Stimulated activated naive B cell treated with anti-CD40 and anti-IgM and Interleukin-4, amounts not matched to agents 10 μg/mL and 1 μg/mL and 100 μg/mL, for 72 hours (primary cell): ENCODE results near the gene PCBP2.
"Not testable (repeated sequence)": the region's sequence is repeated elsewhere in the genome, so short reads cannot be mapped to it uniquely, and the experiment has no call there.

ENCODE experiments used
- ATAC-seq, 2 donors: fragments of 150-1000 bp; cut with Tn5 transposase; replicated peaks; 2 replicates each; pipeline ENCODE4 v1.10.0; 2021; ENCODE audit warnings: moderate library complexity in 1 of 2
- DNase-seq: peaks from one replicate; pipeline ENCODE4 v3.0.0; 2021
- H3K27ac Mint-ChIP-seq: one replicate; pipeline ENCODE4 v1.8.0; 2022; ENCODE audit warnings: mild to moderate bottlenecking, mixed read lengths
- H3K27me3 Mint-ChIP-seq, 2 donors: one replicate each; pipeline ENCODE4 v1.8.0; 2022; ENCODE audit warnings: mixed read lengths in 2 of 2
- H3K36me3 Mint-ChIP-seq, 2 donors: one replicate each; pipeline ENCODE4 v1.8.0; 2022; ENCODE audit warnings: mixed read lengths in 2 of 2, mild to moderate bottlenecking in 1 of 2
- H3K4me1 Mint-ChIP-seq, 2 donors: one replicate each; pipeline ENCODE4 v1.8.0; 2022; ENCODE audit warnings: mixed read lengths in 2 of 2, mild to moderate bottlenecking in 1 of 2
- H3K4me3 Mint-ChIP-seq, 2 donors: one replicate each; pipeline ENCODE4 v1.8.0; 2022; ENCODE audit warnings: mild to moderate bottlenecking in 2 of 2, mixed read lengths in 2 of 2, moderate library complexity in 1 of 2
- H3K9me3 Mint-ChIP-seq, 2 donors: one replicate each; pipeline ENCODE4 v1.8.0; 2022; ENCODE audit warnings: mixed read lengths in 2 of 2, mild to moderate bottlenecking in 1 of 2

PCBP2 gene

DNA sequence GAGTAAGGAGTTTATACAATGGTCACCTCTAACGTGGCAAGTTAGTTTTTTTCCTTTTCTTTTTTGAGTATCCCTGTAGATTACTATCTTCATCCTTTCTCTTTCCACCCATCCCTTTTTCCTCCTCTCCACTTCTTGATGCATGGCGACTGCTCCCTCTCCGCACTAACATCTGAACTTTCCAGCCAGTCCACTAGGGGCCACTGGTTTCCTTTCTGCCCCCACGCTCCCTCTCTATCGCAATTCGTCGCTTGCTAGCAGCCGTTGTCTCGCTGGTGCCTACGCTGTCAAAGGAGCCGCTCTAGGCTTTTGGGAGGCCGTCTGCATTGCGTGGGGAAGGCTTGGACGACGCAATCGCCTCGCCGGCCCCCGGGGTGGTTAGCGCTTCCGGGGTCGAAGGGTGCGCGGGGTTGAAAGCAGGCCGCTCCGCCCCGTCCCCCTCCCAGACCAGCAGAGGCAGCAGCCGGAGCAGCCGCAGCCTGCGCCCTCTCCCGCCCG is at the start of gene PCBP2:
Gene PCBP2 (plus strand): TSS at position 442 of the 498 bp plus-strand sequence. CDS start 2,699 bp downstream, outside the sequence.
- DNase-seq (peak; percentile 97), ATAC-seq (peak; percentile 97)
- H3K27me3 Mint-ChIP-seq = no peaks in the 10 kb centered on the region
- H3K9me3 Mint-ChIP-seq = no peaks in the 10 kb centered on the region
- H3K4me3 Mint-ChIP-seq = peak within 1 kb of the TSS; percentile 92 to 98
- peaks cover 32 to 61% of the 10 kb centered on the region in 2 donors for H3K36me3 Mint-ChIP-seq
- peak within 1 kb of the TSS; percentile 100 for H3K27ac Mint-ChIP-seq
- peaks cover 14 to 40% of the 10 kb centered on the region in 2 donors for H3K4me1 Mint-ChIP-seq

DNA sequence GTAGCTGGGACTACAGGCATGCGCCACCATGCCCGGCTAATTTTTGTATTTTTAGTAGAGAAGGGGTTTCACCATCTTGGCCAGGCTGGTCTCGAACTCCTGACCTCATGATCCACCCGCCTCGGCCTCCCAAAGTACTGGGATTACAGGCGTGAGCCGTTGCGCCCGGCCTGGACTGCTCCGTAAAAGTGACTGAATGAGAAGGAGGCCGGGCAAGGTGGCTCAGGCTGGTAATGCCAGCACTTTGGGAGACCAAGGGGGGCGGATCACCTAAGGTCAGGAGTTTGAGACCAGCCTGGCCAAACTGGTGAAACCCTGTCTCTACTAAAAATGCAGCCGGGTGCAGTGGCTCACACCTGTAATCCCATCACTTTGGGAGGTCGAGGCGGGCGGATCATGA is 49.6 kb upstream of the PCBP2 start:
- H3K4me3 Mint-ChIP-seq, H3K27me3 Mint-ChIP-seq, DNase-seq, H3K9me3 Mint-ChIP-seq, H3K4me1 Mint-ChIP-seq, ATAC-seq, H3K27ac Mint-ChIP-seq: not testable (repeated sequence)
- H3K36me3 Mint-ChIP-seq = peaks cover 27 to 37% of the 10 kb centered on the region in 2 donors

DNA sequence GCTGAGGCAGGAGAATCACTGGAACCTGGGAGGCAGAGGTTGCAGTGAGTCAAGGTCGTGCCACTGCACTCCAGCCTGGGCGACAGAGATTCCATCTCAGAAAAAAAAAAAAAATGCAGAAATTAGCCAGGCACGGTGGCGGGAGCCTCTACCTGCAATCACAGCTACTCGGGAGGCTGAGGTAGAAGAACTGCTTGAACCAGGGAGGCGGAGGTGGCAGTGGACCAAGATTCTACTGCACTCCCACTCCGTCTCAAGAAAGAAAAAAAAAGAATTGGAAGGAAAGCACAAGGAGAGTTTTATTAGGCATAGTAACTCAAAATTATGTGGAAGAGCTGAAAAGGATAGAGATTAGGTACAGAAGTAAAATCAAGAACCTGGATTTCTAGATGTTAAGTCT is 49.0 kb upstream of the PCBP2 start:
- Mint-ChIP-seq H3K27ac (peak overlapping the region; percentile 39), H3K27me3 (no peaks in the 10 kb centered on the region), H3K9me3 (no peaks in the 10 kb centered on the region), H3K4me1 (peaks cover 3 to 8% of the 10 kb centered on the region in 2 donors), H3K36me3 (peaks cover 27 to 36% of the 10 kb centered on the region in 2 donors), H3K4me3 (no peak overlapping the region)
- DNase-seq = no peak
- ATAC-seq = no peak

DNA sequence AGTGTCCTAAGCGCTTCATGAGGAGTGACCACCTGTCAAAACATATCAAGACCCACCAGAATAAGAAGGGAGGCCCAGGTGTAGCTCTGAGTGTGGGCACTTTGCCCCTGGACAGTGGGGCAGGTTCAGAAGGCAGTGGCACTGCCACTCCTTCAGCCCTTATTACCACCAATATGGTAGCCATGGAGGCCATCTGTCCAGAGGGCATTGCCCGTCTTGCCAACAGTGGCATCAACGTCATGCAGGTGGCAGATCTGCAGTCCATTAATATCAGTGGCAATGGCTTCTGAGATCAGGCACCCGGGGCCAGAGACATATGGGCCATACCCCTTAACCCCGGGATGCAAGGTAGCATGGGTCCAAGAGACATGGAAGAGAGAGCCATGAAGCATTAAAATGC is 41.0 kb upstream of the PCBP2 start:
- no peaks in the 10 kb centered on the region for H3K9me3 Mint-ChIP-seq
- DNase-seq (no peak), ATAC-seq (no peak)
- H3K27me3 Mint-ChIP-seq = no peaks in the 10 kb centered on the region
- no peak overlapping the region for H3K27ac Mint-ChIP-seq
- H3K4me3 Mint-ChIP-seq = no peak overlapping the region
- H3K36me3 Mint-ChIP-seq = peaks cover 39 to 47% of the 10 kb centered on the region in 2 donors
- H3K4me1 Mint-ChIP-seq = peaks cover 28 to 52% of the 10 kb centered on the region in 2 donors

GRCh38 chr12:53413485-53414204 is 38.3 kb upstream of the PCBP2 start:
- no peak overlapping the region for H3K4me3 Mint-ChIP-seq
- H3K27me3 Mint-ChIP-seq = no peaks in the 10 kb centered on the region
- H3K36me3 Mint-ChIP-seq = peaks cover 35 to 50% of the 10 kb centered on the region in 2 donors
- no peak for ATAC-seq
- no peak overlapping the region for H3K27ac Mint-ChIP-seq
- peaks cover 36 to 78% of the 10 kb centered on the region in 2 donors for H3K4me1 Mint-ChIP-seq
- no peaks in the 10 kb centered on the region for H3K9me3 Mint-ChIP-seq
- DNase-seq = no peak

DNA sequence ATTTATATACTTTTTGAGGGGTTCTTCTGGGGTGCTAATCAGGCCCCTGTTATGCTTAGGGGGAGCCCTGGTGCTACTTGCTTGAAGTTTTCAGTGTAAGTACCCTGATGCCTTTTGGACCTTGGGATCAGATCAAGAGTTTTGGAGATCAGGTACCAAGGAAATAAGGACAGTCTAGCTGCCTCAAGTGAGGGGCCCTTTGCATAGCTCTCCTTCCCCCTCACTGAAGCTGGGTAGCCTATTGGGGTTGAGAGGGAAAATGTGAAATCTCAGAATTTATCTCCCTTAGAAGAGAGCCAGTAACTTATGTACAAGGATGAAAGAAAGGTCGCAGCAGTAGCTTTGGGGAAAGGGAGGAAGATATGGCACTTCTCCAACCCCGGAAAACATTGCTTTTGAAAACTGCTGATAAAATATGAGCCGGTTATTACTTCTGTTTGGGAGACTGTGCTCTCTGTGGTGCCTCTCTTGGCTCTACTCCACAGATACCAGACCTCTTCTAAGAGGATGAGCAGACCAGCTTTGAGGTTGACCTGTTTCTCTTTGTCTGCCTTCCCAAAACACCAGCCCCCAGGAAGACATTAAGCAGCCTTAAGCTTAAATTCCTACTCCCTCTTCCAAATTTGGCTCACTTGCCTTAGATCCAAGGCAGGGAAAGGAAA is 37.0 kb upstream of the PCBP2 start:
- DNase-seq (no peak), ATAC-seq (no peak)
- peaks cover 44 to 82% of the 10 kb centered on the region in 2 donors for H3K4me1 Mint-ChIP-seq
- no peaks in the 10 kb centered on the region for H3K27me3 Mint-ChIP-seq
- H3K9me3 Mint-ChIP-seq = no peaks in the 10 kb centered on the region
- H3K4me3 Mint-ChIP-seq = no peak overlapping the region
- peaks cover 26 to 40% of the 10 kb centered on the region in 2 donors for H3K36me3 Mint-ChIP-seq
- H3K27ac Mint-ChIP-seq = peak overlapping the region; percentile 84

DNA sequence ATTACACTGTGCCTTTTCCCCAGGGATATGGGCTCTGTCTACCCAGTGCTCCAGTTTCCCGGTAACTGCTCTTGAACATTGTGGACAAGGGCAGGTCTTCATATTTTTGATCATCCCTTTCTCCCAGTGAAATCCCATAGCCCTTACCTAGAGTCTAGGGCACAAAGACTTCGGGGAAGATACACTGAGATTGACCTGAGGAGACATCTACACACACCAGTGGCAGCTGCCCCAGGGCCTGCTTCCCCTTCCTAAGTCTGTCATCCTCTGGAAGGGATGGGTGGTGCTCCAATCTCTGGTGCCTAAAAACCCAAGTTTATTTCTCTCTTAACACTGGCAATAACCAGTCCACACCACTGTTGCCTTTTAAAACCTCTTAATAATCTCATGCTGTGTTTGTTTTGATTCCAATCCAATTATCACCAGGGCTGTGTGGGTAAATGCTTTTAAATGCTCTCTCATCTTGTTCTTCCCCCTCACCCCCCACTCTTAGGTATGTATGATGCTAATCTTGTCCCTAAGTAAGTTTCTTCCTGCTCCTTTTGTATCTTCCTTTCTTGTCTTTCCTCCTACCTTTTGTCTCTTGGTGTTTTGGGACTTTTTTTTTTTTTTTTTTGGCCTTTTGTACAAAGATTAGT is 36.0 kb upstream of the PCBP2 start:
- not testable (repeated sequence) for ATAC-seq, H3K9me3 Mint-ChIP-seq, H3K27me3 Mint-ChIP-seq, DNase-seq
- H3K27ac Mint-ChIP-seq = peak overlapping the region; percentile 76
- H3K4me1 Mint-ChIP-seq = peaks cover 47 to 88% of the 10 kb centered on the region in 2 donors
- H3K36me3 Mint-ChIP-seq = peaks cover 19 to 36% of the 10 kb centered on the region in 2 donors
- H3K4me3 Mint-ChIP-seq = peak overlapping the region in 1 of 2 donors; percentile 8

- Mint-ChIP-seq H3K36me3 (peaks cover 8 to 23% of the 10 kb centered on the region in 2 donors), H3K27ac (peak overlapping the region; percentile 96), H3K4me3 (peak overlapping the region; percentile 17 to 27), H3K4me1 (peaks cover 43 to 88% of the 10 kb centered on the region in 2 donors)
- DNase-seq = peak; percentile 31
- H3K27me3 Mint-ChIP-seq, H3K9me3 Mint-ChIP-seq: not testable (repeated sequence)
- peak; percentile 60 to 63 for ATAC-seq
Observed at GRCh38 chr12:53417291-53417816, 34.5 kb upstream of the PCBP2 start.

GRCh38 chr12:53418221-53418620 is 33.7 kb upstream of the PCBP2 start:
- DNase-seq = no peak
- H3K4me1 Mint-ChIP-seq = peaks cover 37 to 79% of the 10 kb centered on the region in 2 donors
- ATAC-seq = no peak
- peaks cover 3 to 19% of the 10 kb centered on the region in 2 donors for H3K36me3 Mint-ChIP-seq
- H3K4me3 Mint-ChIP-seq = peak overlapping the region; percentile 25 to 34
- no peaks in the 10 kb centered on the region for H3K9me3 Mint-ChIP-seq
- H3K27me3 Mint-ChIP-seq = no peaks in the 10 kb centered on the region
- peak overlapping the region; percentile 78 for H3K27ac Mint-ChIP-seq

GRCh38 chr12:53419756-53420155 is 32.1 kb upstream of the PCBP2 start:
- no peaks in the 10 kb centered on the region for H3K27me3 Mint-ChIP-seq
- no peak overlapping the region for H3K27ac Mint-ChIP-seq
- DNase-seq (no peak), ATAC-seq (no peak)
- peaks cover 32 to 68% of the 10 kb centered on the region in 2 donors for H3K4me1 Mint-ChIP-seq
- H3K9me3 Mint-ChIP-seq = no peaks in the 10 kb centered on the region
- H3K36me3 Mint-ChIP-seq = peaks cover 3 to 14% of the 10 kb centered on the region in 2 donors
- no peak overlapping the region for H3K4me3 Mint-ChIP-seq

- H3K36me3 Mint-ChIP-seq, H3K4me3 Mint-ChIP-seq, H3K27ac Mint-ChIP-seq, DNase-seq, ATAC-seq, H3K27me3 Mint-ChIP-seq, H3K9me3 Mint-ChIP-seq: not testable (repeated sequence)
- H3K4me1 Mint-ChIP-seq = peaks cover 21 to 45% of the 10 kb centered on the region in 2 donors
Observed at GRCh38 chr12:53422247-53422646, 29.7 kb upstream of the PCBP2 start.

DNA sequence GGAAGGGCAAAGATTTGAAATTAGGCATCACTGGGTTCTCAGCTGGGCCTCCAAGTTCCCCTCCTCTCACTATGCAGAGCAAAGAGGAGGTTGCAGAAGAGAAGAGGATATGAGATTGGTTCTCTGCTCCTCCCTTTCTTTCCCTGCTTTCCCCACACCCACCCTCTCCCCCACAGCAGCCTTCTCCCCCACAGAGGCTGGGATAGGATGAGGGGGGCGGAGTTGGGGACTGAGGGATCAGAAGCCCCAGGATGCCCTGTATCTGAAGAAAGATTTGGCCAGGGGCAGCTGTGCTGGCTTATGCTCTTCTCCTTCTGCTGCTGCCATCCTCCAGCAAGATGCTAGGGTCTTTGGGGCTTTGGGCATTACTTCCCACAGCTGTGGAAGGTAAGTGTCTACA is 28.3 kb upstream of the PCBP2 start, which contains the start of gene AMHR2:
Gene AMHR2 (plus strand): TSS at position 259 of the 400 bp plus-strand sequence. CDS start 80 bp downstream, at position 339.
- Mint-ChIP-seq H3K4me3 (no peak within 1 kb of the TSS), H3K4me1 (peaks cover 19 to 31% of the 10 kb centered on the region in 2 donors), H3K27me3 (no peaks in the 10 kb centered on the region), H3K36me3 (no peaks in the 10 kb centered on the region), H3K9me3 (no peaks in the 10 kb centered on the region), H3K27ac (peak within 1 kb of the TSS; percentile 34)
- no peak for ATAC-seq
- DNase-seq = no peak

- Mint-ChIP-seq H3K4me3 (no peak overlapping the region), H3K36me3 (no peaks in the 10 kb centered on the region), H3K4me1 (peaks cover 10 to 19% of the 10 kb centered on the region in 2 donors), H3K27me3 (no peaks in the 10 kb centered on the region), H3K9me3 (no peaks in the 10 kb centered on the region), H3K27ac (peak overlapping the region; percentile 34)
- DNase-seq = no peak
- ATAC-seq = no peak
Observed at GRCh38 chr12:53424626-53425514, 27.0 kb upstream of the PCBP2 start.
